Measurements from ENCODE around the gene TOGARAM2. TPM values are rescaled to one million over a fixed set of nuclear protein-coding genes. Genes with fewer than 3 reads are reported as not detected.
A peak's percentile ranks its signal among the peaks of the same experiment; 100 is the strongest.

Gene TOGARAM2
- 0.76 TPM for total RNA-seq (2021; ENCODE audit: unreplicated experiment)
- 0.05 and 0.10 TPM in 2 replicates for polyA plus RNA-seq (2012)
- Bru-seq, nascent RNA, result percentile 16 among the genes with signal in this experiment
- percentile 20 among the genes with signal in this experiment for BruChase-seq, experiment 1, labeled RNA remaining after a 6-hour chase
- BruChase-seq, experiment 2, labeled RNA remaining after a 2-hour chase, result percentile 23 among the genes with signal in this experiment
- long read RNA-seq, result 0 reads

DNA sequence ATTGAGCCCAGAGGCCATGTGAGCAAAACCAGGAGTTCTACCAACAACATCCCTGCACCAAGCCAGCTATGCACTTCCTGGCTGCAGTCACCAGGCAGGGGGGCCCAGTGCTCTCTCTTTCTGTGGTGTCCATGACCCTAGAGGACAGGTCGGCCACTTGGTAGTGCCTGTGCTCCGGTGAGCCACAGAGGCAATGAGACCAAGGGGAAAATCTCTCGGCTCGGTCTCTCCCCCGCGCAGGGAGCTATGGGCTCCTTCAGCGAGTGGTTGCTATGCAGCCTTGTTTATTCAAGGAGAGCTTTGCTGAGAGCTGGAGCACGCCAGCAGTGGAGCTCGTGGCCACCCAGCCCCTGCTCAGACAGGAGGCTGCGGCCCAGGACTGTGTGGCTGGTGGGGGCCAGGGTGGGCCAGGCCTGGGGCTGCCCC, at the start of gene TOGARAM2:
TOGARAM2 (plus strand) TSS at position 283 of the 426 bp plus-strand sequence. CDS start 13,537 bp downstream, outside the sequence.
- CTCF ChIA-PET, result no interaction called here
- no peak within 1 kb of the TSS for H3K9ac ChIP-seq (ENCODE audit: low read length)

GRCh38 chr2:28934769-28935168, 46.3 kb upstream of the TOGARAM2 start:
- peaks cover 97% of the 10 kb centered on the region for H3K79me2 ChIP-seq (ENCODE audit: insufficient read depth, low read length)
- CTCF ChIA-PET, result no interaction called here
- no peaks in the 10 kb centered on the region for H3K9me2 ChIP-seq (ENCODE audit: insufficient read depth)
- no peak overlapping the region for H3K27ac ChIP-seq (ENCODE audit: low read depth, low read length)
- H2AFZ ChIP-seq (ENCODE audit: low read depth, low read length, poor library complexity, severe bottlenecking), result no peak overlapping the region
- no TSS peak for BruUV-seq (replicated peaks)
- H3K9me3 ChIP-seq (ENCODE audit: control insufficient read depth in 1 of 2, insufficient read depth in 1 of 2, low read depth in 1 of 2, low read length in 2 of 2), result no peaks in the 10 kb centered on the region
- RAD21 ChIA-PET (ENCODE audit: low non-redundant PET in 1 of 2, low total read pairs in 2 of 2, uncharacterized antibody in 2 of 2, unreplicated experiment in 2 of 2), result no interaction called here
- POLR2A ChIA-PET, result no interaction called here
- peaks cover 72 to 81% of the 10 kb centered on the region in 2 experiments for H3K36me3 ChIP-seq (ENCODE audit: control insufficient read depth in 1 of 2, insufficient read depth in 2 of 2, low read length in 2 of 2)
- no peaks in the 10 kb centered on the region for H3K4me1 ChIP-seq (ENCODE audit: control insufficient read depth in 1 of 2, insufficient read depth in 2 of 2, low read length in 2 of 2)
- ATAC-seq (no peak), DNase-seq (ENCODE audit: low read depth, low spot score) (no peak)
- peaks cover 32% of the 10 kb centered on the region; the same call in 1 of the 2 replicates for H4K20me1 ChIP-seq (ENCODE audit: insufficient read depth)
- H3K9ac ChIP-seq (ENCODE audit: low read length), result no peak overlapping the region
- intact Hi-C loops (cut with micrococcal nuclease), result no loop called here
- no peaks in the 10 kb centered on the region for H3K27me3 ChIP-seq (ENCODE audit: insufficient read depth, low read length)
- H3K4me3 ChIP-seq (replicated peaks in 1 of 2; ENCODE audit: low read depth in 1 of 2, low read length in 2 of 2), result no peak overlapping the region
- no peak overlapping the region for H3K4me2 ChIP-seq (ENCODE audit: low read length)
- TF ChIP-seq EZH2phosphoT487 (IDR thresholded peaks at IDR 0.05; ENCODE audit: borderline replicate concordance) (no peak), FOSL1 (IDR thresholded peaks at IDR 0.05; ENCODE audit: low read depth) (no peak), JUND (IDR thresholded peaks at IDR 0.05) (no peak)
- TF ChIP-seq, protein P1, sequence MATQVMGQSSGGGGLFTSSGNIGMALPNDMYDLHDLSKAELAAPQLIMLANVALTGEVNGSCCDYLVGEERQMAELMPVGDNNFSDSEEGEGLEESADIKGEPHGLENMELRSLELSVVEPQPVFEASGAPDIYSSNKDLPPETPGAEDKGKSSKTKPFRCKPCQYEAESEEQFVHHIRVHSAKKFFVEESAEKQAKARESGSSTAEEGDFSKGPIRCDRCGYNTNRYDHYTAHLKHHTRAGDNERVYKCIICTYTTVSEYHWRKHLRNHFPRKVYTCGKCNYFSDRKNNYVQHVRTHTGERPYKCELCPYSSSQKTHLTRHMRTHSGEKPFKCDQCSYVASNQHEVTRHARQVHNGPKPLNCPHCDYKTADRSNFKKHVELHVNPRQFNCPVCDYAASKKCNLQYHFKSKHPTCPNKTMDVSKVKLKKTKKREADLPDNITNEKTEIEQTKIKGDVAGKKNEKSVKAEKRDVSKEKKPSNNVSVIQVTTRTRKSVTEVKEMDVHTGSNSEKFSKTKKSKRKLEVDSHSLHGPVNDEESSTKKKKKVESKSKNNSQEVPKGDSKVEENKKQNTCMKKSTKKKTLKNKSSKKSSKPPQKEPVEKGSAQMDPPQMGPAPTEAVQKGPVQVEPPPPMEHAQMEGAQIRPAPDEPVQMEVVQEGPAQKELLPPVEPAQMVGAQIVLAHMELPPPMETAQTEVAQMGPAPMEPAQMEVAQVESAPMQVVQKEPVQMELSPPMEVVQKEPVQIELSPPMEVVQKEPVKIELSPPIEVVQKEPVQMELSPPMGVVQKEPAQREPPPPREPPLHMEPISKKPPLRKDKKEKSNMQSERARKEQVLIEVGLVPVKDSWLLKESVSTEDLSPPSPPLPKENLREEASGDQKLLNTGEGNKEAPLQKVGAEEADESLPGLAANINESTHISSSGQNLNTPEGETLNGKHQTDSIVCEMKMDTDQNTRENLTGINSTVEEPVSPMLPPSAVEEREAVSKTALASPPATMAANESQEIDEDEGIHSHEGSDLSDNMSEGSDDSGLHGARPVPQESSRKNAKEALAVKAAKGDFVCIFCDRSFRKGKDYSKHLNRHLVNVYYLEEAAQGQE (IDR thresholded peaks at IDR 0.05; ENCODE audit: low read depth), result no peak

More for the DNA sequence above, at the start of gene TOGARAM2:
- ChIA-PET POLR2A (no interaction called here), RAD21 (ENCODE audit: low non-redundant PET in 1 of 2, low total read pairs in 2 of 2, uncharacterized antibody in 2 of 2, unreplicated experiment in 2 of 2) (no interaction called here)
- no peak within 1 kb of the TSS for H3K4me2 ChIP-seq (ENCODE audit: low read length)
- ATAC-seq (no peak), DNase-seq (ENCODE audit: low read depth, low spot score) (no peak)
- no TSS peak for BruUV-seq (replicated peaks)
- H3K36me3 ChIP-seq (ENCODE audit: control insufficient read depth in 1 of 2, insufficient read depth in 2 of 2, low read length in 2 of 2), result no peaks in the 10 kb centered on the region
- H3K27me3 ChIP-seq (ENCODE audit: insufficient read depth, low read length), result no peaks in the 10 kb centered on the region
- H3K4me3 ChIP-seq (replicated peaks in 1 of 2; ENCODE audit: low read depth in 1 of 2, low read length in 2 of 2), result no peak within 1 kb of the TSS
- H3K4me1 ChIP-seq (ENCODE audit: control insufficient read depth in 1 of 2, insufficient read depth in 2 of 2, low read length in 2 of 2), result peaks cover 0 to 12% of the 10 kb centered on the region in 2 experiments; a peak in 1 of 4 replicates
- H3K9me3 ChIP-seq (ENCODE audit: control insufficient read depth in 1 of 2, insufficient read depth in 1 of 2, low read depth in 1 of 2, low read length in 2 of 2), result no peaks in the 10 kb centered on the region
- no peak within 1 kb of the TSS for H2AFZ ChIP-seq (ENCODE audit: low read depth, low read length, poor library complexity, severe bottlenecking)
- H4K20me1 ChIP-seq (ENCODE audit: insufficient read depth), result no peaks in the 10 kb centered on the region
- intact Hi-C loops (cut with micrococcal nuclease), result no loop called here
- H3K27ac ChIP-seq (ENCODE audit: low read depth, low read length), result no peak within 1 kb of the TSS
- H3K79me2 ChIP-seq (ENCODE audit: insufficient read depth, low read length), result no peaks in the 10 kb centered on the region
- H3K9me2 ChIP-seq (ENCODE audit: insufficient read depth), result no peaks in the 10 kb centered on the region
- TF ChIP-seq ATF3 (IDR thresholded peaks at IDR 0.05) (no peak), SRF (IDR thresholded peaks at IDR 0.05; ENCODE audit: low read depth) (no peak)
